ENCODE data around the gene PLEKHG3.

DNA sequence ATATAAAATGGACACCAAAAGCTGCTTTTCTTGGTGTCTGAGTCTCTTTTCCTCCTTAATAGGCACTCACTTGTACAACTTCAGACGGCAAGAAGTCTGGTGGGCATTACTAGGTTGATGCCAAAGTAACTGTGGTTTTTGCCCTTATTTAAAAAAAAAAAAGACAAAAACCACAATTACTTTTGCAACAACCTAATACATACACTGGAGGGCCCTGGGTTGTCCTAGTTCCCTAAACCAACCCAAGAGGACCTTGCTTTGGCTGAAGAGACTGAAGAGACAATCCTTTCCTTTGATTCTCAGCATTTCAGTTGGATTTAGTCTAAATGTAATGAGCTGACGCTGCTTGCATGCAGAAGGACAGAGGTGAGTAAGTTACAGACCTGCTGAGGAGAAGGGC, 16.2 kb upstream of the PLEKHG3 start:
- TF ChIP-seq EP300 (IDR thresholded peaks at IDR 0.05) (no peak), POLR2A (IDR thresholded peaks at IDR 0.05) (no peak)
- TF ChIP-seq, protein P1, sequence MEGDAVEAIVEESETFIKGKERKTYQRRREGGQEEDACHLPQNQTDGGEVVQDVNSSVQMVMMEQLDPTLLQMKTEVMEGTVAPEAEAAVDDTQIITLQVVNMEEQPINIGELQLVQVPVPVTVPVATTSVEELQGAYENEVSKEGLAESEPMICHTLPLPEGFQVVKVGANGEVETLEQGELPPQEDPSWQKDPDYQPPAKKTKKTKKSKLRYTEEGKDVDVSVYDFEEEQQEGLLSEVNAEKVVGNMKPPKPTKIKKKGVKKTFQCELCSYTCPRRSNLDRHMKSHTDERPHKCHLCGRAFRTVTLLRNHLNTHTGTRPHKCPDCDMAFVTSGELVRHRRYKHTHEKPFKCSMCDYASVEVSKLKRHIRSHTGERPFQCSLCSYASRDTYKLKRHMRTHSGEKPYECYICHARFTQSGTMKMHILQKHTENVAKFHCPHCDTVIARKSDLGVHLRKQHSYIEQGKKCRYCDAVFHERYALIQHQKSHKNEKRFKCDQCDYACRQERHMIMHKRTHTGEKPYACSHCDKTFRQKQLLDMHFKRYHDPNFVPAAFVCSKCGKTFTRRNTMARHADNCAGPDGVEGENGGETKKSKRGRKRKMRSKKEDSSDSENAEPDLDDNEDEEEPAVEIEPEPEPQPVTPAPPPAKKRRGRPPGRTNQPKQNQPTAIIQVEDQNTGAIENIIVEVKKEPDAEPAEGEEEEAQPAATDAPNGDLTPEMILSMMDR (IDR thresholded peaks at IDR 0.05), result no peak
